HG03064 (cell line): Measurements from ENCODE around the gene GRK4.
A peak's percentile ranks its signal among the peaks of the same experiment; 100 is the strongest.

Experiments
- ATAC-seq: cut with Tn5 transposase; IDR thresholded peaks from one replicate; pipeline ENCODE4 v1.9.1; 2021; ENCODE audit warnings: low read depth; ENCODE audit not compliant: unreplicated experiment

GRK4 gene

DNA sequence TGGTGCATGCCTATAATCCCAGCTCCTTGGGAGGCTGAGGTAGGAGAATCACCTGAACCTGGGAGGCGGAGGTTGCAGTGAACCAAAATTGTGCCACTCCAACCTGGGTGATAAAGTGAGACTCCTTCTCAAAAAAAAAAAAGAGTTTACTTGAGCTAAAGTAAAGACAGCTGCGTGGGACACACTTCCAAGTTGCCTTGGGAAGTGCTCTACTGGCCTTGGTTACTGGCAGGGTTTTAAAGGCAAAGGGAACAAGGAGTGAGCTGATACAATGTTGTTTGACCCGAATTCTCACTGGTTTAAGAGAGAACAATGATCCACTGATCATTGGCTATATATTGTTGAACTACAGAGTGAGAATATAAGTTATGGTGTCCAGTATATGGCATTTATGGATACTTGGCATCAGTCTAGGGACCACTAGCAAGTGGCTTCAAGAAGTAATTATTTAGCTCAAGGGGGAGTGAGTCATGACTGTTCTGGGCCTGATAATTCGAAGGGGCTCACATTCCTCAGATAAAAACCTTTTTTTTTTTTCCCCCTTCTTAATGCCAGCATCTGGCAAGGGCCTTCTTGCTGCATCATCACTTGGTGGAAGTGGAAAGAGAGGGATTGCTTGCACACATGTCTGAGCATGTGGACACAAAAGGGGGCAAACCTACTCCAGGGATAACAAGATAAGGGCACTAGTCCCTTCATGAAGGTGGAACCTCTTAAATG lies 32.3 kb downstream of the GRK4 start:
- ATAC-seq, result no peak

- no peak for ATAC-seq
Measured at GRCh38 chr4:2996415-2996814, 33.0 kb downstream of the GRK4 start.

GRCh38 chr4:3007724-3008123 lies 44.4 kb downstream of the GRK4 start:
- ATAC-seq, result no peak

GRCh38 chr4:3009422-3009821 lies 46.1 kb downstream of the GRK4 start:
- no peak for ATAC-seq

- no peak for ATAC-seq
Measured at GRCh38 chr4:3010577-3010976, 47.2 kb downstream of the GRK4 start.

DNA sequence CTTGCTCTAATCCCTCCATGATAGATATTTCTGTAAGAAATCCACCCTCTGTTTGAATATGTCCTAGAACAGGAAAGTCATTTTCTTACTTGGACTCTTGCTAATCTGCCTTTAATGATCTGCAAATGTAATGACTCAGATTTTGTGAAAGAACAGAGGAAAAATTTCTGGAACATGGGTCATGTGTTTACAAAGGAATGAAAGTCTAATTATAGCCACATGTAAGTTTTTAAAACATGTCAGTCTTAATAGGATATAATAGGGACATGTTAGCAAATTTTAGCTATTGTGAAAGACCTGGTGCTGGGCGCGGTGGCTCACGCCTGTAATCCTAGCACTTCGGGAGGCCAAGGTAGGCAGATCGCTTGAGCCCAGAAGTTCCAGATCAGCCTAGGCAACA lies 47.6 kb downstream of the GRK4 start:
- ATAC-seq, result no peak

DNA sequence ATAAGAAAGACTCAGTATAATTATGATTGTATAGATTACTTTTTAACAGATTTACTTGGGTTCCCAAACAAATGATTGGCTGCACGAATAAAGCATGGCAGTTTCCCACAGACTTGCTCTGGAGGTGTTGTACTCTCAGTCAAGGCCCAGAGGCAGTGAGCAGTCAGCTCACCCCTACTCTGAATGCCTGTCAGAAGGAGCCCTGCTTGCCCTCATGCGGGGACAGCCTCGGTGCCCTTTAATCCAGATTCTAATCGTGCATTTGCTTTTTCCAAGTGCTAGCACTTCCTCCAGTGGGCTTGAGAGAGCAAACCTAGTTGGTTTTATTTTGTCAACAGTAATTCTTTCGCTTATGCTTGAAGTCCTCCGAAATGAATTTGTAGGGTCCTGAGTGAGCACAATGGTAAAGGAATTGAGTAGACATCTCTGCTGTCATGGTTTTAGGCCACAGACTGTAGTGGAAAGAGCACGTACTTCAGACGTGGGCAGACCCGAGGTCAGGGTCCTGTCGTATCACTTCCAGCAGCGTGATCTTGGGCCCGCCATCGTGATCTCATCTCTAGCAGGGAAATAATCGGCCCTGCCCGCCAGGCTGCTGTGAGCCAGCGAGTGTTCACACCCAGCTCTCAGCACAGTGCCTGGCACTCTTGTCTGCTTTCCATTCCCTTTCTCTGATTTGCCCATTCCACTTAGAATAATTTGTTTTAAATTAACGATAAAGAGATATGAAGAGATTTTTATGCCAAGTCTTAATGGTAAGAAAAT lies 48.3 kb downstream of the GRK4 start:
- ATAC-seq, result no peak

- ATAC-seq, result no peak
Measured at GRCh38 chr4:3013323-3013722, 50.0 kb downstream of the GRK4 start.

DNA sequence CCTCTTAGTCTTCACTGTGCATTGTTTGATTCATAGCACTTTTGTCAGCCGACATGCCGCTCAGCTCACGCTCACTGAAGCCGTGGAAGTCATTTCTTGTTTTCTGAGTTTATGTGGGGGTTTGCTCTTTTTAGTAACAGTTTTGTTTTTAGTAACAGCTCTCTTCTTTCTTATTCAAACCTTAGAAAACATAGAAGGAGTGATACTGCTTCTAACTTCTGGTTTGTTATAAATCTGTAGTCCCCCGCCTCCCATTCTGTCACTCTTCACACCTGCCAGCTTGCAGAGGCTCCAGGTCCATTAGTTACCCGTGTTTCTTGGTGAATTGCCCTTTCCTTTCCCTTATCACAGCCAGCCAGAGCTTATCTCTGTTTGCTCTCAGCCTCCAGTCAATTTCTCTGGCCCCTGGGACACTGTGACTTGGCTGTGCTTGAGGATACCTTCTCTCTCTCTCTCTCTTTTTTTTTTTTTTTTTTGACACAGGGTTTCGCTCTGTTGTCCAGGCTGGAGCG lies 50.5 kb downstream of the GRK4 start:
- peak; percentile 78 for ATAC-seq

GRCh38 chr4:3016961-3017360 lies 53.6 kb downstream of the GRK4 start:
- no peak for ATAC-seq

DNA sequence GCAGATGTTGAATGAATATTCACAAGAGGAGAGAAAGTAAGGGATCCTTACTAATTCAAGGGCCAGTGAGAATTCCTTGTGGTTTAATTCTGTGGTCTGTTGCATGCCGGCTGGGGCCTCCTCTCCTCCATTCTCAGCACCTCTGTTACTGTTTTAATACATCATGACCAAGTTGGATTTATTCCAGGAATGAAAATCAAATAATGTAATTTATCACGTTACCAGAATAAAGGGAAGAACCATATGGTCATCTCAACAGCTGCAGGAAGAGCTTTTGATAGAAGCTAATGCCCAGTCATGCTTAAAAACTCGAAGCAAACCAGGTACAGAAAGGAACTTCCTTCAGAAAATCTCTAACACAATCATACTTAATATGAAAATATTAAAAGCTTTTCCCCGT lies 54.1 kb downstream of the GRK4 start:
- ATAC-seq, result no peak

DNA sequence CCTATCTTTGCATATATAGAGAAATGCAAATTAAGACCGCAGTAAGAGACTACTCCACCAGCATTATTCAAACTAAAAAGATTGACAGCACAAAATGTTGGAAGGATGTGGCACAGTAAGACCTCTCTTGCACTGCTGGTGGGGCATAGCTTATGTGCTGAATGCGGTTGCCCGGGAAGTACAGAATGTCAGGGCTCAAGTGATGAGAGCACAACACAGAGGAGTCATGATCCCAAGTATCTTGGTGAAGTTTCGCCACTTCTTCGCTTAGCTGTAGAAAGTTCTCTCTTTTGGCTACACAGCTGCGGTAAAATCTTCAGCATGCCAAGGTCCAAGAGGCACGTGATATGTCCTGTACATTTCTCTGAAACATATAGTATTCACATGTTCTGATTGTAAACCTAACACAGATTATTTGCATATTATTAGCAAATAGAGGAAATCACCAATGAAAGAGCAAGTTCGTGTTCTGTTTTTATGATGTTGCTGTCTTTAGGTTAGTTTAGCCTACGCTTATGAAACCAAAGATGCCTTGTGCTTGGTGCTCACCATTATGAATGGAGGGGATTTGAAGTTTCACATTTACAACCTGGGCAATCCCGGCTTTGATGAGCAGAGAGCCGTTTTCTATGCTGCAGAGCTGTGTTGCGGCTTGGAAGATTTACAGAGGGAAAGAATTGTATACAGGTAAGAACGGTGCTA lies 55.9 kb downstream of the GRK4 start:
- no peak for ATAC-seq

- ATAC-seq, result no peak
Measured at GRCh38 chr4:3021127-3021526, 57.8 kb downstream of the GRK4 start.

GRCh38 chr4:3021627-3022026 lies 58.3 kb downstream of the GRK4 start:
- no peak for ATAC-seq

DNA sequence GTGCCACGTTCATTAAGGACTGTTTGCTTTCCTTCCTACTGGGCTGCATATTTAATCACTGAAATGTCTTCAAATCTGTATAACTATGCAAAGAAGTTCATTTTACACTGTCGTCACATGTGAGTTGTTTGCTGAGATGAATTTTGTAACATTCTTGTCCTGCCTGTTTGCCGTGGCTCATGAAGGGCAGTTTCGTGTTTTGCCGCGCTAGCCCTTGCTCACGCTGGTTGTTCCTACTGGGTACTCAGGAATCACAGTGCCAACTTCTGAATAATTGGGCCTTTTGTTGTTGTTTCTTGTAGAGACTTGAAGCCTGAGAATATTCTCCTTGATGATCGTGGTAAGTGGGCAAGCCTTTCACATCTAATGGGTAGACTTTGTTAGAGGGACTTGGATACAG lies 58.7 kb downstream of the GRK4 start:
- ATAC-seq, result no peak

GRCh38 chr4:3022651-3023050 lies 59.3 kb downstream of the GRK4 start:
- ATAC-seq, result no peak

- no peak for ATAC-seq
Measured at GRCh38 chr4:3025881-3026280, 62.5 kb downstream of the GRK4 start.

DNA sequence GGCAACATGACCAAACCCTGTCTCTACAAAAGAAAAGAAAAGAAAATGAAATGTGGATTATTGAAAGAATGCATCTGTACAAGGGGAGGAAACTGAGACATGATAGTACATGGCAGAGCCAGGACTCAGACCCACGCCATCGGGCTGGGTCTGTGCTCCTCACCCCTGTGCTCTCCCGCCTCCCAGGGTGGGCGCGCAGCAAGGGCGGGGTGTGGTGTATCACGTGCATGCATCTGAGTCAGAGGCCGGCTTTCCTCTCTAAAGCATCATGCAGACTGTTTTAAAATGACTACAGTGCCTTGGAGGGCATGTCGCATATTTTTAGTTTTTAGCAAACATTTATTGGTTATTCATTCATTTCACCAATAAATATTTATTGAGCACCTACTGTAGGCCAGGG lies 63.2 kb downstream of the GRK4 start:
- no peak for ATAC-seq

- no peak for ATAC-seq
Measured at GRCh38 chr4:3029464-3029863, 66.1 kb downstream of the GRK4 start.

DNA sequence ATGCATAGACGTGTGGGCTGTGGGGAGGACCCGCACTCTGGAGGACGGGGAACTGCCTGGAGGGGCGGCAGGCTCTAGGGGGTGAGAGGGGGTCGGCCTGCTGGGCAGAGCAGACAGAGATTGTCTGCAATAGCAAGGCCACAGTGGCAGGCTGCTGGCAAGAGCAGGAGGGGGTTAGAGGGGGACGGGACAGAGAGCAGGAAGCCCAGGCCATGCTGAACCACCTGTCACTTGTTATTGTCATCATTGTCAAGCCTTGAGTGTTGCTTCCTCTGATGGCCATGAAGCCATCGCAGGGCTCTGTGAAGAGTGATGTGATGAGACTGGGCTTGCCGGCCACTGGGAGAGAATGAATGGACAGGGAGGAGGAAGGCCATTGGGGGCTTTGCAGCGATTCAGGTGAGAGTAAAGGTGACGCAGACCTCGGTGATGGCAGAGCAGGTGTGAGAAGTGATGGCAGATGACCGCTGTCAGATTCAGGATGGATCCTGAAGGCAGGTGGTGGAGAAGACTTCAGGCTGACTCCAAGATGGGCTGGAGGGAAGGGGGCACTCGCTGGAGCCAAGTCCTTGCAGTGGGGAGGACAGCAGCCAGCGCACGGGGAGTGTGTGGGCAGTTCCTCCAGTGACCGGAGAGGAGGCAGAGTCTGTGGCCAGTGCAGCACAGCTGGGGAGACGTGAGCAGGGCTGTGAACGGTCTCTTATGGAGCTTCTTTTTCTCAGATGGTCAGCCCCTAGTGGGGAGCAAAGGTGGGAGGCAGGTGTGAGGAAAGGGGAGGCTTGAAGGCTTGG lies 67.4 kb downstream of the GRK4 start:
- no peak for ATAC-seq
